ENCODE measurements around the gene LRP5. TPM values are rescaled to one million over a fixed set of nuclear protein-coding genes. Genes with fewer than 3 reads are reported as not detected.

The LRP5 gene
- total RNA-seq, 4 donors from 2014 or later: 32.6 to 68.9 (median 42.5) TPM

- H3K27ac ChIP-seq: peak overlapping the region in 3 of 4 donors; percentile 38 to 72 (median 70)
- 42 to 52% methylated on average over 9 to 10 of the region's 15 CpGs for WGBS, 2 donors (ENCODE audit: low coverage in 1 of 2)
- TF ChIP-seq CTCF (IDR thresholded peaks at IDR 0.05) (no peak), POLR2A (IDR thresholded peaks at IDR 0.05) (no peak), POLR2AphosphoS5 (IDR thresholded peaks at IDR 0.05) (peak; percentile 17), EP300 (IDR thresholded peaks at IDR 0.05) (no peak)
Measured at GRCh38 chr11:68362801-68363379, 50.5 kb downstream of the LRP5 start.

GRCh38 chr11:68363776-68364175 lies 51.4 kb downstream of the LRP5 start:
- H3K36me3 ChIP-seq: peaks cover 0 to 59% of the 10 kb centered on the region in 2 donors
- H3K4me1 ChIP-seq: peaks cover 0 to 23% (median 0%) of the 10 kb centered on the region in 3 donors
- no peak for ATAC-seq
- H3K27ac ChIP-seq: peak overlapping the region in 2 of 4 donors; percentile 70 to 72
- no peak for TF ChIP-seq CTCF (IDR thresholded peaks at IDR 0.05)
- TF ChIP-seq POLR2A (IDR thresholded peaks at IDR 0.05): no peak
- no peak for TF ChIP-seq POLR2AphosphoS5 (IDR thresholded peaks at IDR 0.05)
- TF ChIP-seq EP300 (IDR thresholded peaks at IDR 0.05): no peak
- no peak overlapping the region for H3K4me3 ChIP-seq
- 67 to 80% methylated on average over 1 to 2 of the region's 20 CpGs for WGBS, 2 donors (ENCODE audit: low coverage in 1 of 2)
- no peaks in the 10 kb centered on the region for H3K9me3 ChIP-seq
- H3K27me3 ChIP-seq: no peaks in the 10 kb centered on the region

More at GRCh38 chr11:68362801-68363379, 50.5 kb downstream of the LRP5 start:
- H3K9me3 ChIP-seq: no peaks in the 10 kb centered on the region
- H3K4me1 ChIP-seq: peaks cover 0 to 32% (median 0%) of the 10 kb centered on the region in 3 donors
- H3K36me3 ChIP-seq: peaks cover 0 to 59% of the 10 kb centered on the region in 2 donors
- H3K4me3 ChIP-seq: no peak overlapping the region
- peak; percentile 16 for ATAC-seq
- H3K27me3 ChIP-seq: no peaks in the 10 kb centered on the region

- ATAC-seq: no peak
- H3K4me3 ChIP-seq: no peak overlapping the region
- H3K4me1 ChIP-seq: peaks cover 0 to 27% (median under 1%) of the 10 kb centered on the region in 3 donors
- WGBS, 2 donors (ENCODE audit: low coverage in 1 of 2): 71 to 75% methylated on average over 2 to 4 of the region's 6 CpGs
- peaks cover 0 to 51% of the 10 kb centered on the region in 2 donors for H3K36me3 ChIP-seq
- H3K27ac ChIP-seq: peak overlapping the region in 2 of 4 donors; percentile 20 to 24
- TF ChIP-seq EP300 (IDR thresholded peaks at IDR 0.05) (no peak), CTCF (IDR thresholded peaks at IDR 0.05) (no peak), POLR2A (IDR thresholded peaks at IDR 0.05) (no peak), POLR2AphosphoS5 (IDR thresholded peaks at IDR 0.05) (no peak)
- no peaks in the 10 kb centered on the region for H3K27me3 ChIP-seq
- no peaks in the 10 kb centered on the region for H3K9me3 ChIP-seq
Measured at GRCh38 chr11:68364581-68364980, 52.2 kb downstream of the LRP5 start.

- no peak for ATAC-seq
- no peaks in the 10 kb centered on the region for H3K9me3 ChIP-seq
- peak overlapping the region in 2 of 4 donors; percentile 1 to 20 for H3K27ac ChIP-seq
- H3K4me1 ChIP-seq: peaks cover 4 to 41% (median 14%) of the 10 kb centered on the region in 3 donors
- peaks cover 0 to 42% of the 10 kb centered on the region in 2 donors for H3K36me3 ChIP-seq
- H3K4me3 ChIP-seq: no peak overlapping the region
- no CpG with 5 or more reads among the region's 19 CpGs for WGBS, 2 donors (ENCODE audit: low coverage in 1 of 2)
- TF ChIP-seq EP300 (IDR thresholded peaks at IDR 0.05): no peak
- no peak for TF ChIP-seq POLR2A (IDR thresholded peaks at IDR 0.05)
- TF ChIP-seq POLR2AphosphoS5 (IDR thresholded peaks at IDR 0.05): no peak
- no peak for TF ChIP-seq CTCF (IDR thresholded peaks at IDR 0.05)
- no peaks in the 10 kb centered on the region for H3K27me3 ChIP-seq
Measured at GRCh38 chr11:68365943-68366435, 53.6 kb downstream of the LRP5 start.

GRCh38 chr11:68367252-68367651 lies 54.9 kb downstream of the LRP5 start:
- peak overlapping the region in 3 of 4 donors; percentile 5 to 87 (median 34) for H3K27ac ChIP-seq
- WGBS, 2 donors (ENCODE audit: low coverage in 1 of 2): no CpG with 5 or more reads among the region's 6 CpGs
- no peak for ATAC-seq
- no peaks in the 10 kb centered on the region for H3K27me3 ChIP-seq
- peaks cover 0 to 42% of the 10 kb centered on the region in 2 donors for H3K36me3 ChIP-seq
- H3K4me1 ChIP-seq: peaks cover 4 to 49% (median 24%) of the 10 kb centered on the region in 3 donors
- H3K9me3 ChIP-seq: no peaks in the 10 kb centered on the region
- TF ChIP-seq POLR2AphosphoS5 (IDR thresholded peaks at IDR 0.05) (no peak), CTCF (IDR thresholded peaks at IDR 0.05) (no peak), EP300 (IDR thresholded peaks at IDR 0.05) (no peak), POLR2A (IDR thresholded peaks at IDR 0.05) (no peak)
- no peak overlapping the region for H3K4me3 ChIP-seq

Data from gastroesophageal sphincter (tissue), 4 donors.